DMS 273 (cell line): ENCODE data around the gene TENM3.
"Not testable (repeated sequence)": the region's sequence is repeated elsewhere in the genome, so short reads cannot be mapped to it uniquely, and the experiment has no call there.

Experiments
- DNase-seq: peaks from one replicate; lab custom pipeline; 2025; ENCODE audit not compliant: unreplicated experiment; lab: John Stamatoyannopoulos, UW

TENM3 gene

DNA sequence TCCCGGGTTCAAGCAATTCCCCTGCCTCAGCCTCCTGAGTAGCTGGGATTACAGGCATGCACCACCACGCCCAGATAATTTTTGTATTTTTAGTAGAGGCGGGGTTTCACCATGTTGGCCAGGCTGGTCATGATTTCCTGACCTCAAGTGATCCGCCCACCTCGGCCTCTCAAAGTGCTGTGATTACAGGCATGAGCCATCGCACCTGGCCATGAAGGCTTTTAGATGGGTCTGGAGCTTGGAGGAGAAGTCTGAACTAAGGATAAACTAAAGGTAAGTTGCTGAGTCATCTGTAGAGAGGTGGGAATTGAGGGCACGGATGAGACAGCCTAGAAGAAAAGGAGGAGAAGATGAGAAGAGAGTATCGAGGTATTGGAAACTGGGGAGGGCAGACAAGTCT, at the start of gene TENM3:
TSS of gene TENM3 (plus strand) at position 199 of the 400 bp plus-strand sequence. CDS start 80,619 bp downstream, outside the sequence.
- not testable (repeated sequence) for DNase-seq

DNA sequence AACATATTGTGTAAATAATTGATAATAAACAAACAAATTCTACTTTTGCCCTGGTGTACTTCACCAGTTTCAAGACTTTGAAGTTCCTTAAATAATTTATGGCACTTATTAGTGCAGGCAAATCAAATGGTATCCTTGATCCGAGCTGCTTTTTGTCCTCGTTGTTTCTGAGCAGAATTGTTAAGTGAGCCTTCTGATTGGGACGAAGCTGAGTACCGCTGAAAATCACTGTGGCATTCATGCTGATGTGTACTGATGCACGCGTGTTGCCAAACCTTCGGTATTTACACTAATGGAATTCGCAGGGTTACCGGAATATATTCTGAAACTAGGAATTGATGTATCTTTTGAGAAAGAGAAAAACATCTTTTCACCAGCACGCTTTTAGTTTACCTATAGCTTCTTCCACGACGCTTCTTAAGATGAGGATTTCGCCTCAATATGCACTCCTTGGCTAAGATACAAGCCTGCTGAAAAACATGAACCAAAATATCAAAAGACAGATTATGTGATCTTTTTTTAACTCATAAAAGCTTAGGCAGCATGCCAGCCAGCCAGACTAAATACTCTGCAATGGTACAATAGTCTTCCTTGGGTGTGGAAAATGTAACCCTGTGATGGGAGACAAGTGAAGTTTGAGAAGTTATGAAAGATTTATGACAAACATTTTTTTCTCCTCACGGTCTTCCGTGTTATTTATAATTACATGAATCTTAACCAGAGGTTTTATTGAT, 48.9 kb upstream of the TENM3 start:
- DNase-seq, result no peak

DNA sequence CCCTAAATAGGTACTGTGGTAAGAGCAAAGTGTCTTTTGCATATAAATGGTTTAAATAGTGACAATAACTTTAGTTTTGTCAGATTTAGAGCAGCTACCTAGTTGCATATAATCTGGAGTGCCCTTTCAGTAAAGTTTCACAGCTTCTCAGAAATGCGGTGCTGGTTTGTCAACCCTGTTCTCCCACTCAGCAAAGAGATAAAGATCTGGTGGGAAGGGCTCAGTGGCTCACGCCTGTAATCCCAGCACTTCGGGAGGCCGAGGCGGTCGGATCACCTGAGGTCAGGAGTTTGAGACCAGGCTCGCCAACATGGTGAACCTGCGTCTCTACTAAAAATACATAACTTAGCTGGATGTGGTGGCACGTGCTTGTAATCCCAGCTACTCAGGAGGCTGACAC, 45.6 kb upstream of the TENM3 start:
- no peak for DNase-seq

DNA sequence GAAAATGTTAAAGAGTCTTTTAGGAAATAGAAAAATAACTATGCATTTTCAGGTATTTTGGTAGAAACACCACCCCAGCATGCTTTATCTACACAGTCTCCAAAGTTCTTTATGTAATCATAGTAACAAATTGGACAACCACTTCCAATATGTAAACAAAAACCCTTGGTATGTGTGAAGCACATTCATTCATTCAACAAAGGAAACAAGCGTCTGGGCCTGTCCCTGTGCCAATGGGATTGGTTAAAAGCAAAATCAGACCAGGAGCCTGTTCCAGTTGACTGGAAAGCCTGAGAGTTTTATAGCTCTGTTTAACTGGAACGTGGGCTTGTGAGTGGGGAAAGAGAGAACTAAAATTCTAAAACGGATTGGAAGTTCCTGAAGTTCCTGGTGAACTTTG, 41.3 kb upstream of the TENM3 start:
- DNase-seq, result no peak

DNA sequence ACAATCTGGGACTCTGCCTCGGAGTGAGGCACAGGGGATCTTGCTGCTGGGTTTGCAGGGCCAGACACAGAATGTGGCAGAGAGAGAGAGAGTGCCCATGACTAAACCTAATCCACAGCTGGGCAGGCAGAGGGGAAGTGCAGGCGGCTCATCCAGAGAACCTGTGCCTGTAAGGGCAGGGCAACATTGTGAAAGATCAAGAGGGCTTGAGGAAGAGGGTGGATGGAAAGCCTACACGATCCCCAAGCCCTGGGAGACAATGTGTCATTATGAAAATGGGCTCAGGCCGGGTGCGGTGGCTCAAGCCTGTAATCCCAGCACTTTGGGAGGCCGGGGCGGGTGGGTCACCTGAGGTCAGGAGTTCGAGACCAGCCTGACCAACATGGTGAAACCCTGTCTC, 40.6 kb upstream of the TENM3 start:
- DNase-seq, result no peak

DNA sequence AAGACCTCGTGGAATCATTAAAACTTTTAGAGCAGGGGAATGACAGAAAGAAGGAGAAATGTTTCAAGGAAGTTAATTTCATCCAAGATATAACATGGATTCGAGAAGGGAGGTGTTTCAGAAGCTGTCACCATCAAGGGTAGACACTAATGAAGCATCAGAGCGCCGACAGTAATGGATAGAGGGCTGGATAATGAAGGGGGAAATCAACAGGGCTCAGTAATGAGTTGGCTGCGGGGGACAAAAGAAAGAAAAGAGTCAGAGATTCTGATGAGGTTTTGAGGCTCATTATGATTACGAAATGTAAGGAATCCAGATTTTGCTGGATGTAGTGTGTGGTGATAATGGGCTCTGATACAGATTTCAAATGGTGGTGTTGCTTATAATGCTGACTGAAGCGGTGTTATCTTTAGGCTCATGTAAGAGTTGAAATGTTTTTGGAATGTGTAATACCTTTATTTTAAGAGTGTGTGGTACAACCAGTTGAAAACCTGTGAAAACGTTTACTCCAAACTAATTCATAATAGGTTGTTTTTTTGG, 39.3 kb upstream of the TENM3 start:
- DNase-seq, result no peak

DNA sequence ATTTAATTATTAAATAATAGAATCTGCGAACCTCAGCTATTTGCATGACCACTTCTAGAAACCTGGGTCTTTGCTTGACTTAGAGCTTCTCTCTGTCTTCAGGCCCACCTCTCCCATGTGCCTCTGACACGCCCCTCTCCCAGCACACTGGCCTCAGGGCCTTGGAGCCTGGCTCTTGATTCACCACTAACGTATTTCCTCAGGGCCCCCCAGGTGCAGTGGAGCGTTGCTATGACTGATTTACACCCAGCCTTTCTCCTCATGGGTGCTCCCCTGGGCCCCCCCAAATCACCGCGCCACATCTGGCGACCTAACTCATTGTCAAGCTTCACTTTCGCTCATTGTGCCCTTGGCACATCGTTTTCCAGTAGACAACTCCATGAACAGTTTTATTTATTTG, 37.9 kb upstream of the TENM3 start:
- DNase-seq, result no peak

DNA sequence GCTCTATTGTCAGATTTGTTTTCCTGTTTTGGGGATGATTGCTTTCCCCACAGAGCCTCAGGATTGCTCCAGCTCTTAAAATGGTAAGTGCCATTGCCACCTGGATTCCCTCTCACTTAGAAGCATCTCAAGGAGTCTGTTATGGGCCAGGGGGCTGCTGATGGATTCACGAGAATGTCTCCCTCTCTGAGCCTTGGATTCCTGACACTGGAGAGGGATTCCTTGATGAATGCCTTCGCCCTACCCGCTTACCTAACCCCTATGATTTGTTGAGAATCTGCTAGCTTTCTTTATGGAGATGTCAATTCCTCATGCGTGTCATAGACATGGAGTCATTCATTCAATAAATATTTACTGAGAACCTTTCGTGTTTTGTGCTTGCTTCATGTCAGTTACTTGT, 36.9 kb upstream of the TENM3 start:
- no peak for DNase-seq

DNA sequence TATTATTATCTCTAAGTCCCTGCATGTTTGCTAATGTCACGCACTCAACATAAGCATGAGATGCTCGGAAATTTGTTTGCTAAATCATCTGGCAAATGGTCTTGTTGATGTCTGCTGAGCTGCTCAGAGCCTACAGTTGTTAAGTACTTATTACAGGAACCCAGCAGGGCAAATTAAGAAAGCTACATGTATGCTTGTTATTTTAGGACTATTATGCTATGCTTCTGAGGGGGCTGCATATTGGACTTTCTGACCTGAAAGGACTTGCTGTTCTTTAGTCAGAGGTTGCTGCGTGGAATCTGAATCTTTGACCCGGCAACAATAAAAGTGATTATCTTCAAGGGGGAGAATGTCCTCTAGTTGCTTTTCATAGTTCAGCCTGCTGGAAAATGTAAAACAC, 36.3 kb upstream of the TENM3 start:
- no peak for DNase-seq

DNA sequence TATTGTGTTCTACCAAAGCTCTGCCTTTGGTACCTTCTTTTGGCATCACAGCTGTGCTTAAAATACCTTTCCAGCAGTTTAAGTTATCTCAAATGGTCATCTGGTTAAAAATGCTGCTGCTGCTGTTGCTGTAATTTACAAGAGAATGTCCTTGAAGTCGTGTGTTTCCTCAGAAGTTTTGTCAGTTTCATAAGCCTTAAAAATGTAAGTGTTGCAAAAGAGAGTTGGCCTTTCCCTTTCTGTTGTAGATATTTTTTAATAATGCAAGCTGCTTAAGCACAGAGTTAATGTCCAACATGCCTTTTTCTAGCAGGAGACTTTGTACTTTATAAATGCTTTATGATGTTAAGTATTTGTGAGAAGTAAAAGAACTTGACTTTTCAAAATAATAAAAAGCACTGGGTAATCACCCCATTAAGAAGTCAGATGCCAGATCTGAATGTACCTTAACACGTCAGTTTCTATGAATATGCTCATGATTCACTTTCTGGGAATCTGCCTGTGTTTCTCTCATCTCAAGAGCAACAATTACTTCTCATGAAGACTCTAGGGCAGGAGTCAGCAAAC, 35.3 kb upstream of the TENM3 start:
- DNase-seq, result no peak

DNA sequence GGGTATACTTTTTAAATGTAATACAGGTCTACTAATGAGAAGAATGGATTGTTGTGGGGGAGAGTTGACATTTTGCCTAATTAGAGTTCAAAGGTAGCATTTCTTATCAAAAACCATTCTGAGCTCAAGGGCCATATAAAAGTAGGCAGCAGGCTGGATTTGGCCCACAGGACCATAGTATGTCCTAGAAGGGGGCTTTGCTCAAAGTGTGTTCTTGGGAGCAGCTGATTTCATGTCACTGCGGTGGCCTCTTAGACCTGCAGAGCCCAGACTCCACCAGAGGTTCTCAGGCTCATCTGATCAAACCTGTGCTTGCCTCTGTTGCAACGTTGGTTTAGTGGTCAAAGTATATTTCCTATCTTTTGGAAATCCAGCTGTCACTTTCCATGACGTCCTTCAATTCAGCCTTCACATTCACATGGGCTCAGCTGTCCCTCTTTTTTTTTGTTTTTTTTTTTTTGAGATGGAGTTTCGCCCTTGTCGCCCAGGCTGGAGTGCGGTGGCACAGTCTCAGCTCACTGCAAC, 34.6 kb upstream of the TENM3 start:
- DNase-seq, result no peak

DNA sequence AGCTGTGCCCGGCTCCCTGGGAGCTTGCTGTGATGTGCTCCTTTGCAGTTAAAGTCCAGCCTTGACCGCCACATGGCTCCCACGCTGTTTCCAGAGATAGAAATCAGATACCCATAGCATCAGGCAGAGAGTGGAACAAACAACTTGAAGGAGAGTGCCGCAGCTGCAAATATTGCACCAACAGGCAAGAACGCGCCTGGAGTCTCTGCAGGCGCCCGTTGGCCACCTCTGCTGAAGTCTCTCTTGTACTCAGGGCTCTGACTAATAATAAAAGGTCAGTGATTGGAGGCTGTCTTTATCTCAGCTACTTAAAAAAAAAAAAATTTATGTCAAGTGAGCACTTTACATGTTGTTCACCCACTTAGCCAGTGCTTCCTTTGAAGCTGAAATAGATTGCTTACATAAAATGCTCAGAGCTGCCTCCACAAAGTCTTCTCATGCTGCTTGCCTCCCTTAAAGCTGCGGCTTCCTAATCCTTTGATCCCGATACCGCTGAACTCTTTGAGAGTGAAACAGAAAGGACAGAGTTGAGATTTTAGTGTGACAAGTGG, 30.9 kb upstream of the TENM3 start:
- peak; percentile 34 for DNase-seq

DNA sequence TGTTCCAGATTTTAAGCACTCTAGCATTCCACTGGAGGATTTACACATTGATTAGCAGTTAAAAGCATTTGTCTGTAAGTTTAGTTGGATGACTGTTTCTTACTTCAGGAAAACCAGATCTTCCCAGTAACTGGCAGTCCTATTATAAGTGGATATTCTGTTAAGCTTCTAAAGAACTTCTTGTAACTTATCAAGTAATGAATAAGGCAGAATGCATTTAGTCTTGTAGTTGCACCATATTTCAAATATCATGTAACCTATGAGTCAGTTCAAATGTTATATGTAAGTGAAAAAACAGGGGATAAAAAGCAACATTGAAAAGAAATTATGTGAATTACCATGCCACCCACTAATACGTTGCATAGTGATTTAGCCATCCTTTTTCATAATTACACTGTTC, 30.2 kb upstream of the TENM3 start:
- no peak for DNase-seq

DNA sequence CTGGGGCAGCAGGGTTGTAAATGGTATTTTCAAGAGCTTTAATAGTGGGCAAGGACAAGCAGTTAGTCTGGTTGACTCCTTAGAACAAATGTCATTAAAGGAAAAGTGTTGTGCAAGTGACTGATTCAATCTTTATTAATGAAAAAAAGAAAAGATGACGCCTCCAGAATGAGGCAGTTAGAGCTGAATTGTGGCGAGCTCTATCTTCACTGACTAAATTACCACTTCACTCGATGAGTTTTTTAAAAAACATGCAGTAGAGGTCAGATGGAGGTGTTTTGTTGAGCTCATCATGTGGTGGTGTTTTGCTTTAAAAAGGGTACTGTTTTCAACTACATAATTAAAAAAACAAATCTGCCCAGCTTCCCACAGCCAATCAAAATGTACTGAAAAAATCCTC, 28.1 kb upstream of the TENM3 start:
- no peak for DNase-seq

DNA sequence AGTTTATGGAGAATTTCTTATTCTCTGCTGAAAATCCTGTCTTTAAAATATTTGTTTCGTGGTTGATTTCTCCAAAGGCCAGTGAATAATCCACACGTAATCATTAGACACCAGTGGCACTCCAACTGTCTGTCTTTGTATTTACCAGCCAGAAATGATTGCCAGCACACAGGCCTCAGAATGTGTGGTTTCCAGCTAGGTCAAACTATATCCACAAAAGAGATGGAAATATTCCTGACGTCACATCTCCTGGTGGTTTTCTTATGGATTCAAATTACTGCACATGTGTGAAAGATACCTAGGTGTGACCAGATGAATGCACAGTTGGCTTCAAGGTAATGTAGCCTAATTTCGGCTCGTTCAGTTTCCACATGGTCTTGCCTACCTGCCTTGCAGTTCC, 27.2 kb upstream of the TENM3 start:
- no peak for DNase-seq

DNA sequence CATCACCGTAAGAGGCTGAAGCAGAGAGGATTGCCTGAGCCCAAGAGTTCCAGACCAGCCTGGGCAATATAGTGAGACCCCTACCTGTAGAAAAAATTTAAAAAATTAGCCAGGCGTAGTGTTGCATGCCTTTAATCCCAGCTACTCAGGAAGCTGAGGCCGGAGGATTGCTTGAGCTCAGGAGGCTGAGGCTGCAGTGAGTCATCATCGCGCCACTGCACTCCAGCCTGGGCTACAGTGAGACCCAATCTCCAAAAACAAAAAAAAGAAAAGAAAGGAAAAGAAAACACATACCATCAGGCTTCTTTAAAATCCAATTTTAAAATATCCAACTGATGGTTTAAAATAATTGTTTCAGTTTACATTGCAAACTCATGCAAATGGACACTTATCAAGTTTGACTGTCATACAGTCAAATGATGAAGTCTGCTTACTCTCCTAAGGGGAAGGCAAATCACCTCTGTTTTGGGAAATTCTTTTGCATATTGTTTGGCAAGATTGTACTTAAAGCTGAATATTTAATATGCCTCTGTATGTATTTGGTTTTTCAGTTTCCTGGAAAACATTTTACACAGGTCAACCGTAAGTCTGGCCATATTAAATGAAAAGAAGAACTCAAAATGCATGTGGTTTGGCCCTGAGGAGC, 23.7 kb upstream of the TENM3 start:
- no peak for DNase-seq

DNA sequence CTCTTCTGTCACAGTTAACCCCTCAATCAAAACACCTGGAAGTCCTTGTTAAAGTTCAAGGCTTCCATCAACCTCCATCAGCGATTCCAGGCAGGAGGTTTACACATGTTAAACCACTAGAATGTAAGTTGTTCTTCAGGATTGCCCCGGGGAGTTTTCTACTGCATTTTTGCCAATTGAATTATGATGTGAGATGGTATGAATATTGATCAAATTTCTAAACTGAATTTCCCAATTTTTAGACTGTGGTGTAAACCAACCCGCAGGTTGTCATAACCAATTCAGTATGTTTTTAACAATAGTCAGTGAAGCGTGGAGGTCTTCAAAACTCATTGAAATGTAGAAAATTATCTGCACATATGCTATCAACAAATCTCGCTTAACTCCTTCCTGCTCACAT, 21.2 kb upstream of the TENM3 start:
- no peak for DNase-seq

DNA sequence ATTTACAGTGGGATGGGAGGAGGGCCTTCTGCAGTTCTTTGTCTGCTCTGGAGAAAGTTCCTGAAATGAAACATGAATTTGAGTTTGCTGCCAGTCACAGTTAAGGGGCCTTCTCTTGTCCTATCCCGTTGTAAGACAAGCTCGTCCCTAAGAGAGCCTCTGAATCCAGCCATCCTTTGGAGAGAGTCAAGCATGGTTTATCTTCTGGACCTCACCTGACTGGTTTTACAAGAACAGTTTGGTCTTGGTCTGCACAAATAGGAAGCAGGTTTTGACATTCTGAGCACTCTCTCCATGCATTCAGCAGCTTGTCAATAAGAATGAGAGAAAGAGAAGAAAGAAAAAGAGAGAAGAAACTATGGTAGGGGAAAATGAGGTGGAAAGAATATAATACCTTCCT, 20.4 kb upstream of the TENM3 start:
- DNase-seq, result no peak

DNA sequence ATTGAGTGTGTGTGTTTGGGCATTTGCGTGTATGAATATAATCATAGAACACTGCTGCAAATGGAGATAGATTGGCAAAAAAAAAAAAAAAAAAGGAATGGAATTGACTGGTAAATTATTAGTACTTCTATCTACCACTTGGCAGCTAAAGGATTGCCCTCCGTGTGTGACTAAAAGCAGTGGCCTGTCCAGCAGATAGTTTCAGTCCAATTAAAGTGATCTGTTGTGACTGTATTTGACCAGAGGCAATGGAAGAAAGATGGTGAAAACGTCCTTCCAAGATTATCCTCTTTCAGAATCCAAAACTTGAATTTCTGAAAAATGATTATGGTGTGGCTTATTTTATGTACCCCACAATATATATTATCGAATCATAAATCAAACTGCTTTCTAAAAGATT, 19.5 kb upstream of the TENM3 start:
- DNase-seq, result no peak

DNA sequence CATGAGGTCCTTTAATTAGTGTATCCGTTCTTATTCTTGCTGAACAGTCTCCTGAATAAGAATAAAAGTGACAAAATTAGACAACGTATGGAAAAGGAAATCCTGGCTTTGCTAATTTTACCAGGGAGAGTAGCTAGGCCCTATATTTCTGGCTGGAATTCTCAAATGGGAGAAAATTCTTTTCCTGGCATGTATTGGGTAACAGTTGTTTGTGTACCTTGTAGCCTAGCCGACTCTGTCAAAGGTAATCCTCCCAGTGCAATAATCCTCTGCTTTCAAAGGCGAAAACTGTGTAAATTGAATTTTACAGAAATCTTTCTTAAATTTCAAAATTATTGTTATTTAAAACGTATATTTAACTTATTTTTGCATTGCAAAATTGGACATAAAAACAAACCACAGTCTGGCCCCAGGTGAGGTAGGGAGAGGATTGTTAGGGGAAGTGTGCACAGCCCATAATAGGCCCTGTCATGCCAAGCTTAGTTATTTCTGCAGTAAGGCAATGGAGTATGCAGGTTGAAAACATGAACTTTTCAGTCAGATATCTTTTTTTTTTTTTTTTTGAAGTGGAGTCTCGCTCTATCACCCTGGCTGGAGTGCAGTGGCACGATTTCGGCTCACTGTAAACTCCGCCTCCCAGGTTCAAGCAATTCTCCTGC, 18.9 kb upstream of the TENM3 start:
- DNase-seq, result no peak

DNA sequence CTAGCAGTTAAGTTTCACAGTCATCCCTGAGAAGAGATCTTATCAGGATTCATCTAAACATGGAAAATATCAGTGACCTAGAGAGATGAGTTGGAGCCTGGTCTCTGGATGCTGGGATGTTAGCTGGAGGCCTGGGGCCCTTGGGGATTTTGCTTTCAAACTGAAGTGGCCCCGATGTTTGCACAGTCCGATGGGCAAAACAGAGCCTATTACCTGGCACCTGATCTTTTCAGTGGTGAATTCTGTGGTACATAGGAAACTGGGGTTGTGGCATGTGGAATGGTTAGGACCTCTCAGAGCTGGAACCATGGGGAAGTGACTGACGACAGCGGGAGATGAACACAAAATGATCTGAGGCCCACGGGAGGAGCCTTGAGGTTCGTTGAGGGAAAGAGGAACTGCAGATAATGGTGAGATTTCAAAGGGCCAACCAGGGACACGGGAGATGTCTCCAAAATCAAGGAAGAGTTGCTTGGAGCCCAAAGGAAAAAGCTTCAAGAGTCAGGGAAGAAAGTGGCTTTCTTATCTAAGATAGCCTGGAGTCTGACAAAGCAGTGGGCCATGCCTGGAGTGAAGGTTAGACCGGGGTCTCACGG, 17.8 kb upstream of the TENM3 start:
- DNase-seq, result no peak
